HTR-8/SVneo (cell line): ENCODE results near the gene ITGA11.

Source experiments
- DNase-seq: peaks from one replicate; pipeline ENCODE4 v3.0.0; 2011; ENCODE audit warnings: low spot score, mixed read lengths; ENCODE audit not compliant: insufficient read length
- FAIRE-seq: peaks from 2 replicates; lab custom pipeline; 2011; peaks lifted over from hg19 to GRCh38; lab: Jason Lieb, UNC

Gene ITGA11

DNA sequence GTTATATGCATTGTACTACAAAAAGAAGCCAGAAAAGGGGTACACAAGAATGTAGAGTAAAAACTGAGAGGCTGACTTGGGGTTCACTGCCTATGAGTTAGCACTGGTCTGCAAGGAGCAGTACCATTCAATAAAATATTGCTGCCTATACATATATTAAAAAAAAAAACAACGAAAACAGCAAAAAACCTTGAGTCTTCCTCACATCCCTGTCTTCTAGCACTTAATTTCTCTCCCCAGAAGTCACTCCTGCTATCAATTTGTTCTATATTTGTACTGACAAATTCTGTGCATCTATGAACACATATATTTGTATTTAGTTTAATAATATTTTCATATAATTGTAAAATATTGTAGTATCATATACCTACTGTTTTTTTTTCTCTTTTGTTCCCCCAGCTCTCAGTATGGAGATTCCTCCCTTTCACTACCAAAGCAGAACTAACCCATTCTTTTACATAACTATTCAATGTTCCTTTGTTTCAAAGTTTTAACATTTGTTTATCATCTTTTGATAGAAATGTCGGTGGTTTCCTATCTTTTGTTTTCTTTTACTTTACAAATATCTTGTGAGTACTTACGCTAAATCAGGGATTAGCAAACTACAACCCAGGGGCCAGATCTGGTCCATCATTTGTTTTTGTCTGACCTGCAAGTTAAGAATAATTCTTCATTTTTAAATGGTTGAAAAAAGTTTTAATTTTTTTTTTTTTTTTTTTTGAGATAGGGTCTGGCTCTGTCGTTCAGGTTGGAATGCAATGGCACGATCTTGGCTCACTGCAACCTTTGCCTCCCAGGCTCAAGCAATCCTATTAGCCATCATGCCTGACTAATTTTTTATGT is 169.2 kb downstream of the ITGA11 start:
- DNase-seq: no peak
- FAIRE-seq: no peak

- FAIRE-seq: no peak
- DNase-seq: no peak
Measured at GRCh38 chr15:68261980-68262379, 170.0 kb downstream of the ITGA11 start.

DNA sequence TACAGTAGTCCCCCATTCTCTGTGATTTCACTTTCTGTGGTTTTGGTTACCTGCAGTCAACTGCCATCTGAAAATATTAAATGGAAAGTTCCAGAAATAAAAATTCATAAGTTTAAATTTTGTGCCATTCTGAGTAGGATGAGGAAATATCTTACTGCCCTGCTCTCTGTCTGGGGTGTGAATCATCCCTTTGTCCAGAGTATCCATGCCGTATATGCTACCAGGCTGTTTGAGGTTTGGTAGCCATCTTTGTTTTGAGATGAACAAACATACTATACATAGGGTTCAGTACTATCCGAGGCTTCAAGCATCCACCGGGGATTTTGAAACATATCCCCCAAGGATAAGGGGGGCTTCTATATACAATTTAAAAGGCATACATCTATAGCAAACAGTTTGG is 170.7 kb downstream of the ITGA11 start:
- FAIRE-seq (no peak), DNase-seq (no peak)

DNA sequence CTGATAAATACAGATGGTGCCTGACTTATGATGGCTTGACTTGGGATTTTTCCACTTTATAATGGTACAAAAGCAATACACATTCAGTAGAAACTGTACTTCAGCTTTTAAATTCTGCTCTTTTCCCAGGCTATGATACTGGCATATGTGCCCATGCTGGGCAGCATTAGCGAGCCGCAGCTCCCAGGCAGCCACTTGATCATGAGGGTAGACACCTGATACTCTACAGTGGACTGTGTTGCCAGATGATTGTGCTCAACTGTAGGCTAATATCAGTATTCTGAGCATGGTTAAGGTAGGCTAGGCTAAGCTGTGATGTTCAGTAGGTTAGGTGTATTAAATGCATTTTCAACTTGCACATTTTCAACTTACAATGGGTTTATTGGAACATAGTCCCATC is 172.1 kb downstream of the ITGA11 start:
- DNase-seq (no peak), FAIRE-seq (peak; percentile 89)

DNA sequence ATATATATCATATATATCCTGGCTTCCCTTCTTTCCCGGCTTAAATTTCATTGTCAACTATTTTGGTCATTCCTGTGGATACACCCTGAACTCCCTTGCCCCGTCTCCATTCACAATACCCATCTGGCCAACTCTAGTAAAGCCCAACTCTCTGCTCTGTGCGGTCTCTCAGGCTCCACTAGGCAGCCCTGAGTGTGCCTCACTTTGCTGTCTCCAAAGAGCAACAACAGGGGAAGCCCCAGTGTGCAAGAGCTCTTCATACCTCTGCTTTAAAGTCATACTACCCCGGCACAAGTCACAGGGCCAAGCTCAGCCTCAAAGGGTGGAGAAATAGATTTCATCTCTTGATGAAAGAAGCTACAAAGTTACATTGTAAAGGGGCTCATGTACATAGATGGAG is 173.3 kb downstream of the ITGA11 start:
- DNase-seq (no peak), FAIRE-seq (no peak)

DNA sequence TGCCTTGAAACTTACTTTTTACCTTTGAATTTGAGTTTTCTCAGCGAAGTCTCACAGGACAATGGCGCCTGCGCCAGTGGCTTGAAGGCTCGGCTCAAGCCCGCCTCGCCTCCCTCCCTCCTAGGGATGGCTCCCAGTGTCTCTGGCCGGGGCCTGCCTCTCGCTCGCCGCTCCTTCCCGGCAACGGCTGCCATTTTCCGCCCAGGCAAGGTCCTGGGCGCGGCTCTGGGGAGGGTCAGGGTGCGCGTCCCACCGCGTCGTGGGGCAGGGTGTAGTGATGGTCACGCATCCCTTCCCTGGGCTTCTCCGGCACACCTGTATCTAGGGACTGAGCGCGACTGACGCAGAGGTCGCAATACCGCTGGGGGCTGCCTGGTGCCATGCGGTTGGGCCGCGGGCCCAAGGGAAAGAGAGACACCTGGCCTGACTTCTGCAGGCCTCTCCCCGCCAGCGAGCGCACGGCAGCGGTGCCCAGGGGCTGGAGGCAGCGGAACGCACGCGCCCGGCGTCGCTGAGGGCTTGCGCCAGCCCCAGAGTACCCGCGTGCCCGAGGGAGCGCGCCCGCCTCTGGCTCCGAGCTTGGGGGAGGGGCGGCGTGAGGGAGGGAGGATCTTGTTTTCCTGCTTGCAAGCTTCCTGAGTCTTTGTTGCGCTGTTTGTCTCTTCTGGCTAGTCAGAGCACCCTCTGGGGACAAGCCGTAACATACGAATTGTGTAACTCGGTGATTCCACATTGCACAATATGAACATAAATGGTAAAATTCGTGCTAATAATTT is 175.1 kb downstream of the ITGA11 start:
- peak; percentile 95 for FAIRE-seq
- peak; percentile 61 for DNase-seq

DNA sequence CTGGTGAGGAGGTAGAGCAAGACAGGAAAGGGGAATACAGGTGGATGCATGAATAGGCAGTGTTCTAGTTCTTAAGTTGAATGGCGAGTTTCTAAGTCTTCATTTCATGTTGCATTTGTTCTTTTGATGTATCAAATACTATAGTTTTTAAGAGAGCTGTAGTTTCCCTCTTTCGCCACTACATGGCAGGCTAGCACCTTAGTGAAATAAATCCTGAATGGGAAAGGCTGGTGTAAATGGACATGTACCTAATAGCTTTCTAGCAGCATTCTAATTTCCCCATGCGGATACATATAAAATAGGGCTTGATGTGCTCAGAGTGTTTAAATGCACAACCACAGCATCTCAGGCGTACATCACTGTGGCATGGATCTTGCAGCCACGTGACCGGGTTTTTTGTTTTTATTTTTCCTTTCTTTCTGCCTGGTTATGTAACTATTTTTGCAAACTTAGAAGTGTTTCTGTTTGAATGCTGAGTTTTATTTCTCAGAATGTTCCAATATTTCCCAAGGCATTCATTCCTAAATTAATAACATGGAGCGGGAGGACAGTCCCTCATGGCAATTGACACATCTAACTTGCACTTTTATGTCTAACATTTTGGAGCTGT is 178.9 kb downstream of the ITGA11 start:
- peak; percentile 77 for DNase-seq
- FAIRE-seq: peak; percentile 48

DNA sequence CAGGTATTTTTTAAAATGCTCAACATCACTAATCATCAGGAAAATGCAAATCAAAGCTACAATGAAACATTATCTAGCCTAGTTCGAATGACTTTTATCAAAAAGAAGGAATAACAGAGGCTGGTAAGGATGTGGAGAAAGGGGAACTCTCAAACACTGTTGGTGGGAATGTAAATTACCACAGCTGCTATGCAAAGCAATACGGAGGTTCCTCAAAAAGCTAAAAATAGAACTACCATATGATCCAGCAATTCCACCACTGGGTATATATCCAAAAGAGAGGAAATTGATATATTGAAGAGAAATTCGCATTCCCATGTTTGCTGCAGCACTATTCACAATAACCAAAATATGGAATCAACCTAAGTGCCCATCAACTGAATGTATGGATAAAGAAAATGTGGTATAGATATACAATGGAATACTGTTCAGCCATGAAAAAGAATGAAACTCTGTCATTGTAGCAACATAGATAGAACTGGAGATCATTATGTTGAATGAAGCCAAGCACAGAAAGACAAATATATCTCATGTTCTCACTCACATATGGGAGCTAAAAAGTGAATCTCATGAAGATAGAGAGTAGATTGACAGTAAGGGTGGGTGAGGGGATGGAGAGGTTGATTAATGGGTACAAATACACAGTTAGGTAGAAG is 182.8 kb downstream of the ITGA11 start:
- DNase-seq (no peak), FAIRE-seq (no peak)
